HG02763 (cell line): ENCODE results near the gene TJAP1.
"Not testable (repeated sequence)": the region's sequence is repeated elsewhere in the genome, so short reads cannot be mapped to it uniquely, and the experiment has no call there.

Experiments used
- ATAC-seq: cut with Tn5 transposase; IDR thresholded peaks from one replicate; pipeline ENCODE4 v1.9.1; 2021; ENCODE audit warnings: mild to moderate bottlenecking, moderate library complexity; ENCODE audit not compliant: unreplicated experiment

Gene TJAP1

GRCh38 chr6:43523284-43523683, 45.9 kb downstream of the TJAP1 start:
- no peak for ATAC-seq

- ATAC-seq: no peak
Observed at GRCh38 chr6:43524483-43524961, 47.2 kb downstream of the TJAP1 start.

GRCh38 chr6:43532201-43532600, 54.8 kb downstream of the TJAP1 start:
- no peak for ATAC-seq

DNA sequence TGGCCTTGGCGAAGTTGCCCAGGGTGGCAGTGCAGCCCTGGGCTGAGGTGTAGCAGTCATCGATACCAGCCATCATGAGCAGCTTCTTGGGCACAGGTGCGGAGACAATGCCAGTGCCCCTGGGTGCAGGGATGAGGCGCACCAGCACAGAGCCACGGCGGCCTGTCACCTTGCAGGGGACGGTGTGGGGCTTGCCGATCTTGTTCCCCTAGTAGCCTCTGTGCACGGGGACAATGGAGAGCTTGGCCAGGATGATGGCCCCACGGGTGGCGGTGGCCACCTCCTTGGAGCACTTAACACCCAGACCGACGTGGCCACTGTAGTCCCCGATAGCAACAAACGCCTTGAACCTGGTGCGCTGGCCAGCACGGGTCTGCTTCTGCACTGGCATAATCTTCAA, 61.6 kb downstream of the TJAP1 start:
- ATAC-seq: not testable (repeated sequence)

- ATAC-seq: not testable (repeated sequence)
Observed at GRCh38 chr6:43539409-43539808, 62.0 kb downstream of the TJAP1 start.

DNA sequence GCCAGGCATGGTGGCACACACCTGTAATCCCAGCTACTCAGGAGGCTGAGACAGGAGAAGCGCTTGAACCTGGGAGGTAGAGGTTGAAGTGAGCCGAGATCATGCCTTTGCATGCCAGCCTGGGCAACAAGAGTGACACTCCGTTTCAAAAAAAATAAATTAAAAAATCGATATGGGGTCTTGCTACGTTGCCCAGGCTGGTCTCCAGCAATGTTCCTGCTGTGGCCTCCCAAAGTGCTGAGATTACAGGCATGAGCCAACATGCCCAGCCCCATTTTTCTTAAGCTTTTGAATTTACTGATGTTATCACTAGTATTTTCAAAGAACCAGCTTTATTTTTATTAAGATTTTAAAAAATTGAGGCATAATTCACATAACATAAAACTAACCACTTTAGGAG, 63.1 kb downstream of the TJAP1 start:
- ATAC-seq: no peak

- ATAC-seq: no peak
Observed at GRCh38 chr6:43541774-43542471, 64.6 kb downstream of the TJAP1 start.

- ATAC-seq: no peak
Observed at GRCh38 chr6:43544461-43544860, 67.1 kb downstream of the TJAP1 start.

GRCh38 chr6:43547222-43547621, 69.9 kb downstream of the TJAP1 start:
- no peak for ATAC-seq
